Liver (tissue), 3 donors: ENCODE measurements around the gene ECEL1.
A peak's percentile ranks its signal among the peaks of the same experiment; 100 is the strongest.

Experiments
- EGR1 ChIP-seq, 2 donors: IDR thresholded peaks; 2 replicates each; pipeline ENCODE4 v1.6.1; 2016 to 2018; ENCODE audit warnings: antibody characterized with exemption in 2 of 2, low read depth in 2 of 2
- GABPA ChIP-seq, 2 donors: IDR thresholded peaks in 1 of 2; conservative IDR thresholded peaks in 1 of 2; 2 replicates each; pipeline ENCODE4 v1.6.1; 2016; ENCODE audit warnings: antibody characterized with exemption in 2 of 2, mild to moderate bottlenecking in 1 of 2, moderate library complexity in 1 of 2
- HNF4A ChIP-seq, 2 donors: conservative IDR thresholded peaks; 2 replicates each; pipeline ENCODE4 v1.6.1; 2016; ENCODE audit warnings: antibody characterized with exemption in 2 of 2, mild to moderate bottlenecking in 2 of 2
- JUND ChIP-seq, 2 donors: IDR thresholded peaks; 2 replicates each; pipeline ENCODE4 v1.6.1; 2016; ENCODE audit warnings: antibody characterized with exemption in 2 of 2
- RAD21 ChIP-seq, 2 donors: IDR thresholded peaks; 2 replicates each; pipeline ENCODE4 v1.6.1; 2016; ENCODE audit warnings: antibody characterized with exemption in 2 of 2, mild to moderate bottlenecking in 2 of 2
- RXRA ChIP-seq, 2 donors: IDR thresholded peaks; 2 replicates each; pipeline ENCODE4 v1.6.1; 2017 to 2018; ENCODE audit warnings: antibody characterized with exemption in 2 of 2, mild to moderate bottlenecking in 1 of 2
- SP1 ChIP-seq: IDR thresholded peaks from 2 replicates; pipeline ENCODE4 v1.6.1; 2018; ENCODE audit warnings: antibody characterized with exemption, mild to moderate bottlenecking
- TAF1 ChIP-seq: conservative IDR thresholded peaks from 2 replicates; pipeline ENCODE4 v1.6.1; 2016; ENCODE audit warnings: antibody characterized with exemption, mild to moderate bottlenecking
- YY1 ChIP-seq: IDR thresholded peaks from 2 replicates; pipeline ENCODE4 v1.6.1; 2016; ENCODE audit warnings: antibody characterized with exemption, mild to moderate bottlenecking
- TF ChIP-seq, protein P1 (sequence below): fragments of 150-350 bp; IDR thresholded peaks from 2 replicates; pipeline ENCODE4 v1.5.1; 2017; ENCODE audit warnings: improper control_type of control experiment, low read depth, low read length; ENCODE audit not compliant: missing input control
- TF ChIP-seq, protein P2 (sequence below): IDR thresholded peaks from 2 replicates; pipeline ENCODE4 v1.6.1; 2016; ENCODE audit warnings: antibody characterized with exemption
- TF ChIP-seq, protein P3 (sequence below): IDR thresholded peaks from 2 replicates; pipeline ENCODE4 v1.6.1; 2016; ENCODE audit warnings: antibody characterized with exemption, mild to moderate bottlenecking
- TF ChIP-seq, protein P4 (sequence below): IDR thresholded peaks from 2 replicates; pipeline ENCODE4 v1.6.1; 2016; ENCODE audit warnings: antibody characterized with exemption
- TF ChIP-seq, protein P5 (sequence below): IDR thresholded peaks from 2 replicates; pipeline ENCODE4 v1.6.1; 2016; ENCODE audit warnings: antibody characterized with exemption
- donor health status: healthy.
- donor health status: healthy.

DNA sequence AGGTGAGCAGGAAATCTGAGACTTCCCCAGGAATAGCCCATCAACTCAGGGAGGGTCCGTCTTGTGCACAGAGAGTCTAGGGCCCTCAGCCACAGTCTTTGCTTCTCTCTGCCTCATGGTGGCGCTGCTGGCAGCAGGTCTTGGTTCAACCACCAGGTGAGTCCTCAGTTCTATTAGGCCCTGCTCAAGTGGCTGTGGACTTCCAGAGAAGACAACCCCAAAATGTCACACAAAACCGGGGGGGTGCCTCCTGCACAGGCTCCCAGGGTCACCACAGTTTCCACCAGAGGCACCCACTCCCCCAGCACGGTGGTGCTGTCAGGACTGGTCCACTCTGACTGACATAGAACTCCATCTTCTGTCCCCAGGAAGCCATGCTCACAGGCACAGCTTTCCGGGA is 49.4 kb upstream of the ECEL1 start:
- TF ChIP-seq YY1 (no peak), GABPA (IDR thresholded peaks at IDR 0.05 in 1 of 2, conservative IDR thresholded peaks at IDR 0.05 in 1 of 2) (no peak), SP1 (no peak), JUND (IDR thresholded peaks at IDR 0.05) (no peak), EGR1 (IDR thresholded peaks at IDR 0.05; ENCODE audit: low read depth in 2 of 2) (no peak), TAF1 (no peak), HNF4A (conservative IDR thresholded peaks at IDR 0.05) (no peak), RAD21 (IDR thresholded peaks at IDR 0.05) (peak in 1 of 2 donors; percentile 56), RXRA (IDR thresholded peaks at IDR 0.05) (no peak)
- TF ChIP-seq, protein P1, sequence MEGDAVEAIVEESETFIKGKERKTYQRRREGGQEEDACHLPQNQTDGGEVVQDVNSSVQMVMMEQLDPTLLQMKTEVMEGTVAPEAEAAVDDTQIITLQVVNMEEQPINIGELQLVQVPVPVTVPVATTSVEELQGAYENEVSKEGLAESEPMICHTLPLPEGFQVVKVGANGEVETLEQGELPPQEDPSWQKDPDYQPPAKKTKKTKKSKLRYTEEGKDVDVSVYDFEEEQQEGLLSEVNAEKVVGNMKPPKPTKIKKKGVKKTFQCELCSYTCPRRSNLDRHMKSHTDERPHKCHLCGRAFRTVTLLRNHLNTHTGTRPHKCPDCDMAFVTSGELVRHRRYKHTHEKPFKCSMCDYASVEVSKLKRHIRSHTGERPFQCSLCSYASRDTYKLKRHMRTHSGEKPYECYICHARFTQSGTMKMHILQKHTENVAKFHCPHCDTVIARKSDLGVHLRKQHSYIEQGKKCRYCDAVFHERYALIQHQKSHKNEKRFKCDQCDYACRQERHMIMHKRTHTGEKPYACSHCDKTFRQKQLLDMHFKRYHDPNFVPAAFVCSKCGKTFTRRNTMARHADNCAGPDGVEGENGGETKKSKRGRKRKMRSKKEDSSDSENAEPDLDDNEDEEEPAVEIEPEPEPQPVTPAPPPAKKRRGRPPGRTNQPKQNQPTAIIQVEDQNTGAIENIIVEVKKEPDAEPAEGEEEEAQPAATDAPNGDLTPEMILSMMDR = peak; percentile 25
- TF ChIP-seq, protein P2, sequence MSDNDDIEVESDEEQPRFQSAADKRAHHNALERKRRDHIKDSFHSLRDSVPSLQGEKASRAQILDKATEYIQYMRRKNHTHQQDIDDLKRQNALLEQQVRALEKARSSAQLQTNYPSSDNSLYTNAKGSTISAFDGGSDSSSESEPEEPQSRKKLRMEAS = no peak
- TF ChIP-seq, protein P3, sequence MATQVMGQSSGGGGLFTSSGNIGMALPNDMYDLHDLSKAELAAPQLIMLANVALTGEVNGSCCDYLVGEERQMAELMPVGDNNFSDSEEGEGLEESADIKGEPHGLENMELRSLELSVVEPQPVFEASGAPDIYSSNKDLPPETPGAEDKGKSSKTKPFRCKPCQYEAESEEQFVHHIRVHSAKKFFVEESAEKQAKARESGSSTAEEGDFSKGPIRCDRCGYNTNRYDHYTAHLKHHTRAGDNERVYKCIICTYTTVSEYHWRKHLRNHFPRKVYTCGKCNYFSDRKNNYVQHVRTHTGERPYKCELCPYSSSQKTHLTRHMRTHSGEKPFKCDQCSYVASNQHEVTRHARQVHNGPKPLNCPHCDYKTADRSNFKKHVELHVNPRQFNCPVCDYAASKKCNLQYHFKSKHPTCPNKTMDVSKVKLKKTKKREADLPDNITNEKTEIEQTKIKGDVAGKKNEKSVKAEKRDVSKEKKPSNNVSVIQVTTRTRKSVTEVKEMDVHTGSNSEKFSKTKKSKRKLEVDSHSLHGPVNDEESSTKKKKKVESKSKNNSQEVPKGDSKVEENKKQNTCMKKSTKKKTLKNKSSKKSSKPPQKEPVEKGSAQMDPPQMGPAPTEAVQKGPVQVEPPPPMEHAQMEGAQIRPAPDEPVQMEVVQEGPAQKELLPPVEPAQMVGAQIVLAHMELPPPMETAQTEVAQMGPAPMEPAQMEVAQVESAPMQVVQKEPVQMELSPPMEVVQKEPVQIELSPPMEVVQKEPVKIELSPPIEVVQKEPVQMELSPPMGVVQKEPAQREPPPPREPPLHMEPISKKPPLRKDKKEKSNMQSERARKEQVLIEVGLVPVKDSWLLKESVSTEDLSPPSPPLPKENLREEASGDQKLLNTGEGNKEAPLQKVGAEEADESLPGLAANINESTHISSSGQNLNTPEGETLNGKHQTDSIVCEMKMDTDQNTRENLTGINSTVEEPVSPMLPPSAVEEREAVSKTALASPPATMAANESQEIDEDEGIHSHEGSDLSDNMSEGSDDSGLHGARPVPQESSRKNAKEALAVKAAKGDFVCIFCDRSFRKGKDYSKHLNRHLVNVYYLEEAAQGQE = no peak
- TF ChIP-seq, protein P4, sequence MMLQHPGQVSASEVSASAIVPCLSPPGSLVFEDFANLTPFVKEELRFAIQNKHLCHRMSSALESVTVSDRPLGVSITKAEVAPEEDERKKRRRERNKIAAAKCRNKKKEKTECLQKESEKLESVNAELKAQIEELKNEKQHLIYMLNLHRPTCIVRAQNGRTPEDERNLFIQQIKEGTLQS = no peak
- TF ChIP-seq, protein P5, sequence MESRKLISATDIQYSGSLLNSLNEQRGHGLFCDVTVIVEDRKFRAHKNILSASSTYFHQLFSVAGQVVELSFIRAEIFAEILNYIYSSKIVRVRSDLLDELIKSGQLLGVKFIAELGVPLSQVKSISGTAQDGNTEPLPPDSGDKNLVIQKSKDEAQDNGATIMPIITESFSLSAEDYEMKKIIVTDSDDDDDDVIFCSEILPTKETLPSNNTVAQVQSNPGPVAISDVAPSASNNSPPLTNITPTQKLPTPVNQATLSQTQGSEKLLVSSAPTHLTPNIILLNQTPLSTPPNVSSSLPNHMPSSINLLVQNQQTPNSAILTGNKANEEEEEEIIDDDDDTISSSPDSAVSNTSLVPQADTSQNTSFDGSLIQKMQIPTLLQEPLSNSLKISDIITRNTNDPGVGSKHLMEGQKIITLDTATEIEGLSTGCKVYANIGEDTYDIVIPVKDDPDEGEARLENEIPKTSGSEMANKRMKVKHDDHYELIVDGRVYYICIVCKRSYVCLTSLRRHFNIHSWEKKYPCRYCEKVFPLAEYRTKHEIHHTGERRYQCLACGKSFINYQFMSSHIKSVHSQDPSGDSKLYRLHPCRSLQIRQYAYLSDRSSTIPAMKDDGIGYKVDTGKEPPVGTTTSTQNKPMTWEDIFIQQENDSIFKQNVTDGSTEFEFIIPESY = no peak
